Progenitor cell of endocrine pancreas (in vitro differentiated cells): ENCODE data around the gene ABHD10. TPM values are rescaled to one million over a fixed set of nuclear protein-coding genes. Genes with fewer than 3 reads are reported as not detected.

ENCODE experiments used
- DNase-seq: peaks from one replicate; pipeline ENCODE4 v3.0.0; 2021; ENCODE audit warnings: low spot score; ENCODE audit not compliant: unreplicated experiment
- H3K27ac Mint-ChIP-seq: 2 replicates; pipeline ENCODE4 v1.8.0; 2021; ENCODE audit warnings: mild to moderate bottlenecking, moderate library complexity, mixed read lengths
- H3K27me3 Mint-ChIP-seq: 2 replicates; pipeline ENCODE4 v1.8.0; 2021; ENCODE audit warnings: mixed read lengths
- H3K36me3 Mint-ChIP-seq: 2 replicates; pipeline ENCODE4 v1.8.0; 2022; ENCODE audit warnings: mixed read lengths; ENCODE audit not compliant: insufficient read depth
- H3K4me1 Mint-ChIP-seq: 2 replicates; pipeline ENCODE4 v1.8.0; 2021; ENCODE audit warnings: low read depth, mixed read lengths
- H3K4me3 Mint-ChIP-seq: 2 replicates; pipeline ENCODE4 v1.8.0; 2021; ENCODE audit warnings: low read depth, mild to moderate bottlenecking, moderate library complexity, mixed read lengths
- H3K9me3 Mint-ChIP-seq: 2 replicates; pipeline ENCODE4 v1.8.0; 2021; ENCODE audit warnings: low read depth, mixed read lengths
- long read RNA-seq: library from polyadenylated mRNA; unstranded; transcript quantifications from one replicate; pipeline ENCODE4 v2.0.0, GENCODE V29; 2020
- total RNA-seq: library from RNA; stranded (reverse); gene quantifications from 2 replicates; pipeline ENCODE4 v1.2.1, GENCODE V29; 2021
- TF ChIP-seq, protein P1 (sequence below): fragments of 200-600 bp; sonication (generic); IDR thresholded peaks from one replicate; pipeline ENCODE4 v1.5.0; 2021; ENCODE audit warnings: antibody characterized with exemption, mild to moderate bottlenecking; ENCODE audit not compliant: unreplicated experiment

ABHD10 gene
- 29.2 and 31.9 TPM in 2 replicates for total RNA-seq
- long read RNA-seq, transcript ABHD10-201 (5 exons, 2,590 nt): major isoform, 152 of 178 reads
- long read RNA-seq, transcript ABHD10-205 (2 exons, 724 nt): minor isoform, 8 of 178 reads
- long read RNA-seq, partial matches to known transcripts: 1 of 178 reads
- long read RNA-seq, other reads (novel, unspliced or antisense): 11 of 178 reads

DNA sequence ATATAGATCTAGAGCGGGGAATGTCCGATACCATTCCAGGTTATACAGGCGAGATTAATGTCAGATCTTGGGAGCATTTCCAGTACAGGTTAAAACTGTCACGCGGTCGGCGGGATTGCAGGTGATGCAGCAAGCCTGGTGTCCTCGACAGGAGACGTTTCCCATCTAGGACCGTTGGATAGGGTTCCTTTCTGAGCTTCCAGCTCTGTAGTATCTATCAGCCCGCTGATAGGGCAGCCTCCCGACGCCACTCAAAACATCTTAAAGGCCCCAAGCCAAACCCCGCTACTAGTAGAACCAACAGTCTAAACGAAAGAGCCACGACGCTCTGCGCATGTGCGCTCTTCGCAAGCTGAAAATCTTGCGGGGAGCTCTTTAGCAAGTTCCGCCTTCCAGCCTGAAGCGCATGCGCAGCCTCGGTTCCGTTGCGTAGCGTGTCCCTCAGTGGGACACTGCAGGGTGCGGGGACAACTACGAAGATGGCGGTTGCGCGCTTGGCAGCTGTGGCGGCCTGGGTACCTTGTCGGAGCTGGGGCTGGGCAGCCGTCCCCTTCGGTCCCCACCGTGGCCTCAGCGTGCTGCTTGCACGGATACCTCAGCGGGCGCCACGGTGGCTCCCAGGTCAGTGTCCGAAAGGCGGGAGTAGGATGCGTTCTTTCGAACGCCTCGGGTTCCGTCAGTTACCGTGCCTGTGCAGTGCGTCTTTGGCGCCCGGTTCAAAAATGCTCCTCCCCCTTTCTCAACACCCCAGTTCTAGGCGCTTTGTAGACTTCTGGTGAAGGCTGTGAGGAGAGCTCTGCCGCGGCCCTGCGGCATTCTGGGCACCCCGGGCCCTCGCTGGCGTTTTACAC lies at the start of gene ABHD10:
Gene ABHD10 (plus strand): TSS at position 444 of the 851 bp plus-strand sequence. CDS start 36 bp downstream, at position 480.
- Mint-ChIP-seq H3K4me1 (peaks cover 24% of the 10 kb centered on the region), H3K4me3 (peak within 1 kb of the TSS; percentile 91), H3K36me3 (peaks cover 4% of the 10 kb centered on the region), H3K27me3 (no peaks in the 10 kb centered on the region), H3K27ac (peak within 1 kb of the TSS; percentile 91), H3K9me3 (no peaks in the 10 kb centered on the region)
- TF ChIP-seq, protein P1, sequence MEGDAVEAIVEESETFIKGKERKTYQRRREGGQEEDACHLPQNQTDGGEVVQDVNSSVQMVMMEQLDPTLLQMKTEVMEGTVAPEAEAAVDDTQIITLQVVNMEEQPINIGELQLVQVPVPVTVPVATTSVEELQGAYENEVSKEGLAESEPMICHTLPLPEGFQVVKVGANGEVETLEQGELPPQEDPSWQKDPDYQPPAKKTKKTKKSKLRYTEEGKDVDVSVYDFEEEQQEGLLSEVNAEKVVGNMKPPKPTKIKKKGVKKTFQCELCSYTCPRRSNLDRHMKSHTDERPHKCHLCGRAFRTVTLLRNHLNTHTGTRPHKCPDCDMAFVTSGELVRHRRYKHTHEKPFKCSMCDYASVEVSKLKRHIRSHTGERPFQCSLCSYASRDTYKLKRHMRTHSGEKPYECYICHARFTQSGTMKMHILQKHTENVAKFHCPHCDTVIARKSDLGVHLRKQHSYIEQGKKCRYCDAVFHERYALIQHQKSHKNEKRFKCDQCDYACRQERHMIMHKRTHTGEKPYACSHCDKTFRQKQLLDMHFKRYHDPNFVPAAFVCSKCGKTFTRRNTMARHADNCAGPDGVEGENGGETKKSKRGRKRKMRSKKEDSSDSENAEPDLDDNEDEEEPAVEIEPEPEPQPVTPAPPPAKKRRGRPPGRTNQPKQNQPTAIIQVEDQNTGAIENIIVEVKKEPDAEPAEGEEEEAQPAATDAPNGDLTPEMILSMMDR: no peak
- peak; percentile 84 for DNase-seq

DNA sequence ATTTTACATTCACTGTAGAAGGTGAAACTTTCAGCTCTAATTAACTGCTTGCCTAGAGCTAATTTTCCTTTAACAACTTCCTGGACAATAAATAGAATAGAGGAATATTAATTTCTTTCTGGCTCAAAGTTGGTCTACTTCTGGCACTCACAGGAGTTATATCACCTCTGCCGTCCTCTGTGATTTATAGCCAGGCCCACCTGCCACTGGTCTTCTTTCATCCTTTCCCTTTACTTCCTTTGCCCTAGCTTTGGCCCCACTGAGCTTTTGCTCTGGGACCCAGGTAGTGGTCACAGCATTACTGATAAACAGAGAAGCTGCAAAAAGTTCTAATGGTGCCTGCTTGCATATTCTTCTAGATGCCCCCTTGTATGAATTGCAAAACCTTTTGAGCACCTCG lies 49.3 kb upstream of the ABHD10 start:
- Mint-ChIP-seq H3K4me3 (no peak overlapping the region), H3K27ac (peak overlapping the region; percentile 11), H3K9me3 (no peaks in the 10 kb centered on the region)

DNA sequence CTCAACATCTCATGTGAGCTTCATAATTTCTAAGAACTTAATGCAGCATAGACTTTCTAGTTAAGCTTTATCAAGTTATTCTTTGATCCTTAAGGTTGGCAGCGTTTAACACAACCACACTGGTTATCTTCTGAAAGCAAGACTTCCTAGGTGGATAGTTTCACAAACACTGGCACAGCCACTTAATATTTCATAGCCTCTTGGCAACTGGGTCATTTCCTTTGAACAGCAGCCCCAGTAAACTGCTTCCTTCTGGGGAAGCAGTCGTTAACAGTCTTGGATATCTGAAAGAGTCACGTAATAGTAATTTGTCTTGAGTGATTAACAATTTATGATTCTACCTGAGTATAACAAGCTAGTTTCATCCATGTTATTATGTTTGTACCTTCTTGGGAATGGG lies 45.9 kb upstream of the ABHD10 start:
- Mint-ChIP-seq H3K36me3 (peaks cover 14% of the 10 kb centered on the region), H3K4me3 (no peak overlapping the region), H3K27me3 (no peaks in the 10 kb centered on the region), H3K4me1 (peaks cover 4% of the 10 kb centered on the region), H3K27ac (no peak overlapping the region), H3K9me3 (no peaks in the 10 kb centered on the region)
- DNase-seq: no peak
- TF ChIP-seq, protein P1: no peak

More for the DNA sequence above, 49.3 kb upstream of the ABHD10 start:
- no peak for DNase-seq
- TF ChIP-seq, protein P1: no peak
- Mint-ChIP-seq H3K36me3 (peaks cover 9% of the 10 kb centered on the region), H3K4me1 (peaks cover 6% of the 10 kb centered on the region), H3K27me3 (no peaks in the 10 kb centered on the region)

- Mint-ChIP-seq H3K36me3 (peaks cover 21% of the 10 kb centered on the region), H3K9me3 (no peaks in the 10 kb centered on the region), H3K27ac (no peak overlapping the region), H3K27me3 (no peaks in the 10 kb centered on the region), H3K4me3 (no peak overlapping the region), H3K4me1 (no peaks in the 10 kb centered on the region)
- no peak for DNase-seq
- TF ChIP-seq, protein P1: no peak
These were observed 42.5 kb upstream of the ABHD10 start for GRCh38 chr3:111936191-111936841.

GRCh38 chr3:111936967-111937366 lies 41.9 kb upstream of the ABHD10 start:
- TF ChIP-seq, protein P1: no peak

More at GRCh38 chr3:111936967-111937366, 41.9 kb upstream of the ABHD10 start:
- Mint-ChIP-seq H3K27ac (no peak overlapping the region), H3K4me3 (no peak overlapping the region), H3K4me1 (no peaks in the 10 kb centered on the region), H3K27me3 (no peaks in the 10 kb centered on the region), H3K36me3 (peaks cover 21% of the 10 kb centered on the region), H3K9me3 (no peaks in the 10 kb centered on the region)
- DNase-seq: no peak
